Esophagus squamous epithelium (tissue), 5 donors: ENCODE measurements around the gene ELF2. TPM values are rescaled to one million over a fixed set of nuclear protein-coding genes. Genes with fewer than 3 reads are reported as not detected.

Source experiments
- DNase-seq: peaks from one replicate; lab custom pipeline; 2025; lab: John Stamatoyannopoulos, UW
- H3K27ac ChIP-seq, 4 donors: fragments of 200-600 bp; sonication (generic); one replicate each; pipeline ENCODE4 v1.5.1; 2016 to 2019; ENCODE audit warnings: mild to moderate bottlenecking in 1 of 4
- H3K27me3 ChIP-seq, 4 donors: fragments of 200-600 bp; sonication (generic); 1 replicate in 3 of 4; 2 replicates in 1 of 4; pipeline versions ENCODE4 v1.5.1 to v1.6.0; 2017 to 2021; ENCODE audit warnings: antibody characterized with exemption in 1 of 4
- H3K36me3 ChIP-seq, 3 donors: fragments of 200-600 bp; sonication (generic); one replicate each; pipeline ENCODE4 v1.5.1; 2016 to 2019
- H3K4me1 ChIP-seq, 3 donors: fragments of 200-600 bp; sonication (generic); one replicate each; pipeline ENCODE4 v1.5.1; 2017 to 2019
- H3K4me3 ChIP-seq, 4 donors: fragments of 200-600 bp; sonication (generic); 1 replicate in 3 of 4; 2 replicates in 1 of 4; pipeline ENCODE4 v1.5.1; 2016 to 2019; ENCODE audit warnings: mild to moderate bottlenecking in 2 of 4, moderate library complexity in 1 of 4
- H3K9me3 ChIP-seq, 3 donors: fragments of 200-600 bp; sonication (generic); one replicate each; pipeline ENCODE4 v1.5.1; 2016 to 2019
- POLR2A ChIP-seq, 4 donors: fragments of 450-650 bp; IDR thresholded peaks; one replicate each; pipeline ENCODE4 v1.6.1; 2017; ENCODE audit warnings: antibody characterized with exemption in 4 of 4, mild to moderate bottlenecking in 4 of 4, moderate library complexity in 3 of 4
- WGBS, 2 donors: methylation state at CpG; one replicate each; pipeline ENCODE4 v1.1.5; 2018; 5-methylcytosine and 5-hydroxymethylcytosine counted together
- intact Hi-C: fragments of 100-400 bp; cut with DNase I; formaldehyde crosslinking; loops from one replicate; pipeline ENCODE4 v1.15.0; 2022
- total RNA-seq, 4 donors: library from RNA; depleted of rRNA; stranded (reverse); fragments of >200 nt; gene quantifications; one replicate each; pipeline ENCODE4 v1.1.0, GENCODE V29; 2016
- TF ChIP-seq, protein P1 (sequence below), 6 experiments: fragments of 450-650 bp in 4 of 6; fragments of 200-600 bp in 2 of 6; sonication (generic) in 2 of 6; IDR thresholded peaks; one replicate each; pipeline ENCODE4 v1.5.1; 2016 to 2019; ENCODE audit warnings: antibody characterized with exemption in 6 of 6, mild to moderate bottlenecking in 4 of 6, moderate library complexity in 4 of 6
- donor health status: DM: yes; HTN: yes; CAD: no.

The ELF2 gene
- total RNA-seq, 4 donors from 2014 or later, result 17.6 to 47.3 (median 22.1) TPM

DNA sequence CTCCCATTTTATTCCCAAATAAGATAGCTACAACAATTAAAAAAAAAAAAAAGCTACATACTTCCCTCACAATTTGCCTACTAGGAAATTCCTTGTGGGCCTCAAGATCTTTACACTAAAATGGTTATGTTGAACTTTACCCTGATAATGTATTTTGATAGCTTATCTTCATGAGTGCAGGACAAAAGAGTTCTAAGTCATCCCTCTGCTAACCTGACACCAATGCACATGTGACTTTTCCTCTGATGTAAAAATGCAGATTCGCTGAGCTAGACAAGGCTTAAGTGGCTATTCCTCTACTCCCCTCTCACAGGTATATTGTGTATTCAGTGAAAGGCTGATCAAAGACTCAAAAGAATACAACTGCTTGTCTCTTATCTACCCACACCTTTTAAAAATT is 22.5 kb downstream of the ELF2 start:
- H3K4me1 ChIP-seq, result peaks cover 0 to 10% (median 0%) of the 10 kb centered on the region in 3 donors
- H3K27me3 ChIP-seq, result no peaks in the 10 kb centered on the region
- DNase-seq, result no peak
- intact Hi-C loops, result no loop called here
- TF ChIP-seq, protein P1, sequence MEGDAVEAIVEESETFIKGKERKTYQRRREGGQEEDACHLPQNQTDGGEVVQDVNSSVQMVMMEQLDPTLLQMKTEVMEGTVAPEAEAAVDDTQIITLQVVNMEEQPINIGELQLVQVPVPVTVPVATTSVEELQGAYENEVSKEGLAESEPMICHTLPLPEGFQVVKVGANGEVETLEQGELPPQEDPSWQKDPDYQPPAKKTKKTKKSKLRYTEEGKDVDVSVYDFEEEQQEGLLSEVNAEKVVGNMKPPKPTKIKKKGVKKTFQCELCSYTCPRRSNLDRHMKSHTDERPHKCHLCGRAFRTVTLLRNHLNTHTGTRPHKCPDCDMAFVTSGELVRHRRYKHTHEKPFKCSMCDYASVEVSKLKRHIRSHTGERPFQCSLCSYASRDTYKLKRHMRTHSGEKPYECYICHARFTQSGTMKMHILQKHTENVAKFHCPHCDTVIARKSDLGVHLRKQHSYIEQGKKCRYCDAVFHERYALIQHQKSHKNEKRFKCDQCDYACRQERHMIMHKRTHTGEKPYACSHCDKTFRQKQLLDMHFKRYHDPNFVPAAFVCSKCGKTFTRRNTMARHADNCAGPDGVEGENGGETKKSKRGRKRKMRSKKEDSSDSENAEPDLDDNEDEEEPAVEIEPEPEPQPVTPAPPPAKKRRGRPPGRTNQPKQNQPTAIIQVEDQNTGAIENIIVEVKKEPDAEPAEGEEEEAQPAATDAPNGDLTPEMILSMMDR (IDR thresholded peaks at IDR 0.05), result no peak
- no peaks in the 10 kb centered on the region for H3K36me3 ChIP-seq
- no peak overlapping the region for H3K4me3 ChIP-seq
- H3K9me3 ChIP-seq, result no peaks in the 10 kb centered on the region
- WGBS, 2 donors, result 77 to 91% methylated on average over 1 of the region's 1 CpG
- H3K27ac ChIP-seq, result no peak overlapping the region

DNA sequence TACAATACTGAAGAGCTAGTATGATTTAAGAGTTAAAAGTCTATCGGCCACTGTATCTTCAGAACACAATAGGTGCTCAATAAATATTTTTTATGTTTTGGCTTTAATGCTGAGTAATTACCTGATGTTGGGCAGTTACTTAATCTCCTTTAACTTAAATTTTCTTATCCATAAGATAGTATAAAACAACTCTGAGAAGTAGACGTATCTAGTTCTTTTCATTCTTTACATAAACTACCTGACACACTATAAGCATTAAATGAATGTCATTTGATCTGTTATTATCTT is 22.9 kb downstream of the ELF2 start:
- DNase-seq, result no peak
- no peak overlapping the region for H3K27ac ChIP-seq
- WGBS, 2 donors, result 85 to 90% methylated on average over 2 of the region's 2 CpGs
- H3K4me1 ChIP-seq, result peaks cover 0 to 10% (median 0%) of the 10 kb centered on the region in 3 donors
- H3K4me3 ChIP-seq, result no peak overlapping the region
- no peaks in the 10 kb centered on the region for H3K27me3 ChIP-seq
- H3K36me3 ChIP-seq, result no peaks in the 10 kb centered on the region
- no peak for TF ChIP-seq POLR2A (IDR thresholded peaks at IDR 0.05)
- TF ChIP-seq, protein P1 (IDR thresholded peaks at IDR 0.05), result no peak
- no peaks in the 10 kb centered on the region for H3K9me3 ChIP-seq
- intact Hi-C loops, result no loop called here

DNA sequence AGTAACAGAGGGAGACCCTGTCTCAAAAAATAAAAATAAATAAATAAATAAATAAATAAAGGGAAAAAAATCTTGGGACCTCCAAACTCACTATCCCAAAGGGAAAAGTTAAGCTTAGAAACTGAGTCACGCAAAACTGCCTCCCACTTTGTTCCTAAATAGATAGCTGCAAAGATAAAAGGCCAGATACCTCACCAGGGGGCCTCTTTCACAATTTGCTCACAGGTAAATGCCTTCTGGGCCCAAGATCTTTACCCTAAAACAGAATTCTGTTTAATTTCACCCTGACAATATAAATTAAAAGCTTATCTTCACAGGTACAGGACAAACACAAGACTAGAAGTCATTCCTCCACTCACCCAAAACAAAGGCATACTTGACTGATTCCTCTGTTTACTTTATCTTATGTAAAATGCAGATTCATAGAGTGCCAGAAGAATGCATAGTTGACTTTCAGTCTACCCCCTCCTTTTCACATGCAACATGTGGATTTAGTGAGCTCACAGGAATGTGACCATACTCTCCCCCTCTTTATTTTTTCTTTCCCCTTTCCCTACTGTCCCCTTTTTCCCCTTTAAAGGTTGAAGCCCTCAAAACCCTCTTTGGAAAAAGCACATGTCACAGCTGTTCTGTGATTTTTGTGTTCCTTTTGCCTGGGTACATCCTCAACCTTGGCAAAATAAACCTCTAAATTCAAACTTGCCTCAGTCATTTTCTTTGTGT is 23.4 kb downstream of the ELF2 start:
- Histone ChIP-seq H3K9me3 (no peaks in the 10 kb centered on the region), H3K4me3 (no peak overlapping the region), H3K36me3 (no peaks in the 10 kb centered on the region), H3K27ac (no peak overlapping the region), H3K4me1 (peaks cover 0 to 10% (median 0%) of the 10 kb centered on the region in 3 donors), H3K27me3 (no peaks in the 10 kb centered on the region)
- TF ChIP-seq, protein P1 (IDR thresholded peaks at IDR 0.05), result no peak
- no peak for TF ChIP-seq POLR2A (IDR thresholded peaks at IDR 0.05)
- intact Hi-C loops, result no loop called here
- no peak for DNase-seq
- WGBS, 2 donors, result 89 to 100% methylated on average over 1 of the region's 1 CpG

DNA sequence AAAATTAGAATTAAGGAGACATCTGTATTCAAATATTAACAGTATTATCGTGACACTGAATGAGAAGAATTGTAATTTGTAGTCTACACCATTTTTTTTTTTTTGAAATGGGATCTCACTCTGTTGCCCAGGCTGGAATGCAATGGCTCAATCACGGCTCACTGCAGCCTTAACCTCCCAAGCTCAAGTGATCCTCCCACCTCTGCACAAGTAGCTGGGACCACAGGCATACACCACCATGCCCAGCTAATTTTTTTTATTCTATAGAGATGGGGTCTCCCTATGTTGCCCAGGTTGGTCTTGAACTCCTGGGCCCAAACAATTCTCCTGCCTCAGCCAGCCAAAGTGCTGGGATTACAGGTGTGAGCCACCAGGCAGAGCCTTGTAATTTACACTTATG is 24.8 kb downstream of the ELF2 start:
- TF ChIP-seq, protein P1 (IDR thresholded peaks at IDR 0.05), result no peak
- no peak for TF ChIP-seq POLR2A (IDR thresholded peaks at IDR 0.05)
- 94 to 95% methylated on average over 2 of the region's 2 CpGs for WGBS, 2 donors

DNA sequence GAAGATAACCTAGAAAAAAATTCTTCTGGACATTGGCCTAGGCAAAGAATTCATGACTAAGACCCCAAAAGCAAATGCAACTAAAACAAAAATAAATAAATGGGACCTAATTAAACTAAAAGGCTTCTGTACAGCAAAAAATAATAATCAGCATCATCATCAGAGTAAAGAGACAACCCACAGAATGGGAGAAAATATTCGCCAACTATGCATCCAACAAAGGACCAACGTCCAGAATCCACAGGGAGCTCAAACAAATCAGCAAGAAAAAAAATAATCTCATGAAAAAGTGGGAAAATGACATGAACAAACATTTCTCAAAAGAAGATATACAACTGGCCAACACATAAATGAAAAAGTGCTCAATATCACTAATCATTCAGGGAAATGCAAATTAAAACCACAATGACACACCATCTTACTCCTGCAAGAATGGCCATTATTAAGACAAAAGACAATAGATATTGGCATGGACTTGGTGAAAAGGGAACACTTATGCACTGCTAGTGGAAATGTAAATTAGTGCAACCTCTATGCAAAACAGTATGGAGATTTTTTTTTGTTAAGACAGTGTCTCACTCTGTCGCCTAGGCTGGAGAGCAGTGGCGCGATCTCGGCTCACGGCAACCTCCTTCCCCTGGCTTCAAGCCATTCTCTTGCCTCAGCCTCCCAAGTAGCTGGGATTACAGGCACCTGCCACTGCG is 29.9 kb downstream of the ELF2 start:
- Histone ChIP-seq H3K4me1 (peaks cover 4 to 30% (median 15%) of the 10 kb centered on the region in 3 donors), H3K36me3 (no peaks in the 10 kb centered on the region), H3K27ac (no peak overlapping the region), H3K4me3 (no peak overlapping the region), H3K27me3 (no peaks in the 10 kb centered on the region), H3K9me3 (no peaks in the 10 kb centered on the region)
- intact Hi-C loops, result no loop called here
- no peak for DNase-seq
- TF ChIP-seq POLR2A (IDR thresholded peaks at IDR 0.05), result no peak
- 92 to 93% methylated on average over 8 of the region's 8 CpGs for WGBS, 2 donors

More for the DNA sequence above, 24.8 kb downstream of the ELF2 start:
- H3K27ac ChIP-seq, result no peak overlapping the region
- peaks cover 0 to 10% (median 0%) of the 10 kb centered on the region in 3 donors for H3K4me1 ChIP-seq
- intact Hi-C loops, result no loop called here
- H3K4me3 ChIP-seq, result no peak overlapping the region
- no peaks in the 10 kb centered on the region for H3K9me3 ChIP-seq
- DNase-seq, result no peak
- no peaks in the 10 kb centered on the region for H3K36me3 ChIP-seq
- no peaks in the 10 kb centered on the region for H3K27me3 ChIP-seq
